Central memory CD8-positive, alpha-beta T cell (primary cell): ENCODE measurements around the gene CNTNAP3.
"Not testable (repeated sequence)": the region's sequence is repeated elsewhere in the genome, so short reads cannot be mapped to it uniquely, and the experiment has no call there.

Experiments
- ATAC-seq: fragments of 150-1000 bp; cut with Tn5 transposase; replicated peaks from 2 replicates; pipeline ENCODE4 v1.10.0; 2022; ENCODE audit warnings: mild to moderate bottlenecking, moderate FRiP score, moderate number of reproducible peaks; ENCODE audit not compliant: poor library complexity, severe bottlenecking; ENCODE audit errors: extremely low read depth
- DNase-seq, 2 donors: peaks; one replicate each; pipeline ENCODE4 v3.0.0; 2021; ENCODE audit warnings: low spot score in 2 of 2
- H3K27ac Mint-ChIP-seq: one replicate; pipeline ENCODE4 v1.8.0; 2022; ENCODE audit warnings: low read depth, mild to moderate bottlenecking, moderate library complexity, mixed read lengths
- H3K27me3 Mint-ChIP-seq: one replicate; pipeline ENCODE4 v1.8.0; 2022; ENCODE audit warnings: mixed read lengths
- H3K36me3 Mint-ChIP-seq: one replicate; pipeline ENCODE4 v1.8.0; 2022; ENCODE audit warnings: mild to moderate bottlenecking, moderate library complexity, mixed read lengths; ENCODE audit not compliant: insufficient read depth
- H3K4me1 Mint-ChIP-seq: one replicate; pipeline ENCODE4 v1.8.0; 2022; ENCODE audit warnings: mixed read lengths
- H3K4me3 Mint-ChIP-seq: one replicate; pipeline ENCODE4 v1.8.0; 2022; ENCODE audit warnings: mild to moderate bottlenecking, moderate library complexity, mixed read lengths
- H3K9me3 Mint-ChIP-seq: one replicate; pipeline ENCODE4 v1.8.0; 2022; ENCODE audit warnings: mixed read lengths

CNTNAP3 gene

DNA sequence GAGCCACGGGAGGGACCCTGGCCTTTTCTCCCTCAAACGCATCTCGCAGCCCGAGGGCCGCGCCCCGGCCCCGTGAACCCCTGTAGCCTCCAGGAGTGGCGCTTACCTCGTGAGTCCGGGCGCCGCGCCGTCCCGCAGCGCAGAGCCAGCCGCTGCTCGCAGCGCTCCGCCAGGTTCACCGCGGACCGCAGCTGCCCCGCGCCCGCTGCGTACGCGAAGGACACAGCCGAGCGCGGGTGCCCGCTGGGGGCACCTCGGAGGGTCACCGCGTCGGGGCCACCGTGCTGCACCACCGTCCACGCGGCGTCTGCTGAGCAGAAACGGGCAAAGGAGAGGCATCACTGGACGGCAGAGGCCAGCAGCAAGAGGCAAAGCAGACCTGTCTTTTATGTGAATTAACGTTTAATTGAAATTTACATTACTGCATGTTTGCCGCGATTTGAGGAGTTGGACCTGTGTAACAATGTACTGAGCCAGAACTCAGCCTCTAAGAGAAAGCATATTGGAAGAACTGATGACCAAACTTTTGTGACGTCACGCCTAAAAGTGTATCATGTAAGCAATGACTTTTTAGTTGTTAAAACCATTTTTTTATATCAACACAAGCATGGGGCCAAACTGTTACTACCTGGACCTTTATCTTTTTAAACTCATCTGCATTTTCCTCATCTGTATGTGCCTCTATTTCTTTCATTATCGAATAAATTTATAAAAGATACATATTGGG lies 155.0 kb downstream of the CNTNAP3 start:
- not testable (repeated sequence) for H3K36me3 Mint-ChIP-seq, H3K27ac Mint-ChIP-seq, ATAC-seq, H3K9me3 Mint-ChIP-seq, H3K27me3 Mint-ChIP-seq, H3K4me3 Mint-ChIP-seq, DNase-seq, H3K4me1 Mint-ChIP-seq

DNA sequence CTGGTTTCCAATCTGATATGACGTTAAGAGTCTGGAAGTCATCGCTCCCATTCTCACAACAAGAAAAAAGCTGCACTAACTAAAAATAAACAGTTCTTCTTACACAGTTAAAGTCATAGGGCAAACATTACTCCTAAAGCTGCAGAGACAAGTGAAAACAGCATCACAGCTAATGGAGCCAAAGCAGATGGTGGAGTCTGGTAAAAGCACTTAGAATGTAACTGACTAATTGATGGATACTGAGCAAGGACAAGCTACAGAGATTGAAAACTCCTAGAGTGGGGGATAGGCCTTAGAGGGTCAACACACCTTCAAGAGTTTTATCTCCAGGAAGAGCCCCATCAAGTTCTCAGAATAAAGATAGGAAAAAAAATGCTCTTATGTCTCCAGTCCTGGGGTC lies 166.6 kb downstream of the CNTNAP3 start:
- H3K4me3 Mint-ChIP-seq, H3K36me3 Mint-ChIP-seq, H3K27me3 Mint-ChIP-seq, DNase-seq, H3K4me1 Mint-ChIP-seq, H3K27ac Mint-ChIP-seq, ATAC-seq, H3K9me3 Mint-ChIP-seq: not testable (repeated sequence)

DNA sequence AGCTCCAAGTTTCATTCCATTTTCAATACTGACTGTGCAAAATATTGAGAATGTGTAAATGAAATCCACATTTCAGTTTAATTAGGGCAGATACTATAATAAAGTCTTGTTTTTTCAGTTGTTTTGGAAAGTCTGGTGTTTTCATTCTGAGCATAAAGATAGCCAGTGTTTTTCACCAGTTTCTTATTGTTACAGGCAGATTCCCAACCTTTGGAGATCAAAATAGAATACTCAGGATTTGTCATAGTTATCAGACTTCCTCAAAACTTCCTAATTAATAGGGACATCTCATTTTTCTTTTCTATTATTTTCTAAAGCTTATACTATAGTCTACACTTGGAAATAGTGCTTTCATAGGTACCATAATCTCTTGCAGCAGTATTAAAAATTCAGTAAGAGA lies 176.2 kb downstream of the CNTNAP3 start:
- H3K27ac Mint-ChIP-seq, ATAC-seq, H3K36me3 Mint-ChIP-seq, H3K9me3 Mint-ChIP-seq, H3K27me3 Mint-ChIP-seq, DNase-seq, H3K4me3 Mint-ChIP-seq, H3K4me1 Mint-ChIP-seq: not testable (repeated sequence)

DNA sequence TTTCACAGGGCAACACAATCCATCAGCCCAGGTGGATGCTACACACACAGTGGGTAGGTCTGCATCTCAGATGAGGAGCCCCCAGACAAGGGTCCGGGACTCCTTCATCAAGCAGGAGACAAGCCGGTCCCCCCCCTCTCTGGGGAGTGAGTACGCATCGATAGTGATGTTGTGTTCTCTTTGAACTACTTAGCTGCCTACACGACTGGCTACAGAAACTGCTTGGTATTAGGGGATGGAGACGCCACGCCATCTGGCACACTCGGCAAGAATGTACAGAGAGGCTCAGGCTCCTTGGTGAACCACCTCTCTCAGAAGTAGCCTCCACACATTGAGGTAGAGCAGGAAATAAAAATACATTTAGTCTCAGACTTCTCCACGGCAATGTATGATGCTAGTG lies 179.8 kb downstream of the CNTNAP3 start:
- H3K36me3 Mint-ChIP-seq = no peaks in the 10 kb centered on the region
- H3K9me3 Mint-ChIP-seq = peaks cover 11% of the 10 kb centered on the region
- H3K4me3 Mint-ChIP-seq = no peak overlapping the region
- H3K4me1 Mint-ChIP-seq = no peaks in the 10 kb centered on the region
- ATAC-seq (no peak), DNase-seq (no peak)
- H3K27ac Mint-ChIP-seq = no peak overlapping the region
- H3K27me3 Mint-ChIP-seq = no peaks in the 10 kb centered on the region

DNA sequence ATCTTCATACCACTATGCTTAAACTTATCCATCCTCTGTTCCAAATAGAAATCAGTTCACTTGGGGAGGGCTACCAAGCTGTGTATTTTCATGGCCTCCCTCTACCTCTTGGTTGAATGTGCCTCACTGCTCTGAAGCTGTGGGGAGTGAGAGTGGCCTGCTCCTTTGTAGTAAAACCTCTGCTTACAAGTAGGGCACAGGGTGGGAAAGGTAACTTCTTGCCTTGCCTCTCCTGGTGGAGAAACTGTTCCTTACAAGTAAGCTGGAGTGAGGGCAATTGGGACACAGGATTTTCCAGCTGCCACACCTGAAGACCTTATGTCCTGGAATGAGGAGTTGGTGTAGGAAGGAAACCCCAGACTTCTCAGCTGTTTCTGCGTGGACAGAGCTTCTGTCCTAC lies 190.8 kb downstream of the CNTNAP3 start:
- not testable (repeated sequence) for H3K4me1 Mint-ChIP-seq, ATAC-seq, H3K36me3 Mint-ChIP-seq, DNase-seq, H3K9me3 Mint-ChIP-seq, H3K27me3 Mint-ChIP-seq, H3K4me3 Mint-ChIP-seq, H3K27ac Mint-ChIP-seq

DNA sequence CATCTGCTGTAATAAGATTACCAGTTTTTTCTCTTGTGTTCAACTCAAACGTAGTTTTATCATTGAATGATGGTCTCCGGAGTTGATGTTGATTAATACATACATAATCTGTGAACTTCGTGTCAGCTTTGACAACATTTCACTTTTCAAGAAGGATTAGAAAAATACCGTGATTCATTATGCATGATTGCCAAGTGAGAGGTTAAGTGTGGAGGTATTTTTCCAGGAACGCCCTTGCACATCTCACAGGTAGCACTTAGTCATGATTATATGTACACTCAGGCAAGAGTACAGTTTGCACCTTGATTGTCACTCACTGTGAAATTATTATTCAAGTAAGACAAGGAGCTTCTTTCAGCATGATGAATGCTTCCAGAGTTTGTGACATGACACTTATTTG lies 202.7 kb downstream of the CNTNAP3 start:
- not testable (repeated sequence) for H3K9me3 Mint-ChIP-seq, H3K36me3 Mint-ChIP-seq, H3K27me3 Mint-ChIP-seq, H3K27ac Mint-ChIP-seq, H3K4me3 Mint-ChIP-seq, ATAC-seq, DNase-seq, H3K4me1 Mint-ChIP-seq

DNA sequence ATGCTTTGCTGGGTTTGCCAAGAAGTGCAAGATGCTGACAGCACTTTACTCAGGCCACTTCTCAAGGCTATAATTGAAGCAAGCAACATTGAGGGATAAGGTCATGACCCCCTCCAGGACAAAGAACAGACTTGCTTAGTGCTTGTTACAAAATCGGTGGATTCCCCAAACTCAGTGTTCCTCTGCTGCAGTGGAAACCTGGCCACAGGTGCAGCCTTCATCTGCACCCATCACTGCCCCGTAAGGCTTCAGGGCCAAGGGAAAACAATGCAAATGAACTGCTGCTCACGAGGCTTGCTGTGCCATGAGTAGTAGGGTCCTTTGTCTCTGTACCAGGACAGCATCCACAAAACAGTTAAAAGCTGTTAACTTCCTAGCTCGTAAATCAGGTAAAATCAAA lies 205.4 kb downstream of the CNTNAP3 start:
- not testable (repeated sequence) for ATAC-seq, H3K36me3 Mint-ChIP-seq, H3K4me1 Mint-ChIP-seq, H3K27me3 Mint-ChIP-seq, H3K9me3 Mint-ChIP-seq, DNase-seq, H3K4me3 Mint-ChIP-seq, H3K27ac Mint-ChIP-seq

DNA sequence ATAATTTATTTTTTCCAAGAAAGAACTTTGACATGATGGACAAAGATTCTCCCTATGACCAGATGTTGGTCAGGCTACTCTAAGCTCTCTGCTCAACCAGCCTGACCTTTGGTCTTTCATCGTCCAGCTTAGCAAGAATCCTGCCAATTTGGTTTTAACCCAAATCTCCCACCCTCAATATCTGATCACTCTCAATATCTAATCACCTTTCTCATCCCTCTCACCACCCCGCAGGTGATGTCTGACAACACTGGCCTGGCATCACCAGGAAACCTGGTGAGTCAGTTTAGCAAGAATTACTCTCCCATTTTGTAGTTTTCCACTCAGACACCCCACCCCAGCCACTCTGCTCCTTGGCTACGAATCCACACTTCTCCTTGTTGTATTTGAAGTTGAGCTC lies 207.9 kb downstream of the CNTNAP3 start:
- not testable (repeated sequence) for H3K27me3 Mint-ChIP-seq, DNase-seq, H3K4me1 Mint-ChIP-seq, H3K4me3 Mint-ChIP-seq, H3K27ac Mint-ChIP-seq, ATAC-seq, H3K36me3 Mint-ChIP-seq, H3K9me3 Mint-ChIP-seq

DNA sequence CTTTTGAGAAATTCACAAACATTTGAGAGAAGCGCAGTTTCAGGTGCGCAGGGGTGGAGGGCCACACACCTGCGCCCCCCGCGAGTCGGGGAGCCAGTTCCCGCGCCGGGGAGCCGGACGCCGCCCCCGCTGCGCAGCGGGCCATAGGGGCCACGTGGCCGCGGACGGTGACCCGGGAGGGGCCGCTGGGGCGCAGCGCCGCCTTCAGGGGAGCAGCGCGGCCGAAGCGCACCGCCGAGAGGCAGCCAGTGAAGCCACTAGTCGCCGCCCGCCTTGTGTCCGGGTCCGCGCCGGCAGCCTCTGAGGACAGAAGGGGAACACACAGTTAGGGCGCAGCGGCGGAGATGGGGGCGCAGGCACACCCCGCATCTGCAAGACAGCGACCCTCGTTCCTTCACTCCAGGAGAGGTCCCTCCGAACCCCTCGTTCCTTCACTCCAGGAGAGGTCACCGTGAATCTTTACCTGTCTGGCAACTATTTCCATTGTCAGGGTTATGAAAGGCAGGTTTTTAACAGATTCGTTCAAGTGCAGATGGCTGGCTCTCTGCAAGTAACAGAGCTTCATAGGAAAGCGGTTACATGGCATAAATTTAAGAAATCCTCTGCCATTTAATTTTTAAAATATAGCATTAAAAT lies 209.2 kb downstream of the CNTNAP3 start:
- H3K9me3 Mint-ChIP-seq, H3K4me1 Mint-ChIP-seq, DNase-seq, ATAC-seq, H3K27me3 Mint-ChIP-seq, H3K4me3 Mint-ChIP-seq, H3K36me3 Mint-ChIP-seq, H3K27ac Mint-ChIP-seq: not testable (repeated sequence)

DNA sequence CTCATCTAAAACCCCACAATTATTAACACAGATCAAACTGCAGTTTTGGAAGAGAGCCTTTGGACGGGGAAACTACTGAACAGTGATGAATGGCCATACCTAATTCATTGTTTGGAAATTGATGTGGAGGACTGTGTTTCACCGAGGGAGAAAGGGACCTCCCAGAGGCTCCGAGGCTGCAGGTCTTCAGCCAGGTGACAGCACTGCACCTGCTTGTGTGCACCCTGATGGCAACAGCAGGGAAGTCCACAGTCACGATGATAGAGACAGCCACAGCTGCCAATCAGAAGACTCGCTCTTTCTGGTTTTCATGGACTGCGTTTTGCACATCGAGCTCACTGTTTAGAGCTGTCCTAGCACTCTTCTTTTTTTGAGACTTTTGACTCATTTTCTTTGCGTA lies 214.4 kb downstream of the CNTNAP3 start:
- not testable (repeated sequence) for H3K9me3 Mint-ChIP-seq, DNase-seq, H3K4me3 Mint-ChIP-seq, H3K36me3 Mint-ChIP-seq, H3K27ac Mint-ChIP-seq, H3K27me3 Mint-ChIP-seq, H3K4me1 Mint-ChIP-seq, ATAC-seq

DNA sequence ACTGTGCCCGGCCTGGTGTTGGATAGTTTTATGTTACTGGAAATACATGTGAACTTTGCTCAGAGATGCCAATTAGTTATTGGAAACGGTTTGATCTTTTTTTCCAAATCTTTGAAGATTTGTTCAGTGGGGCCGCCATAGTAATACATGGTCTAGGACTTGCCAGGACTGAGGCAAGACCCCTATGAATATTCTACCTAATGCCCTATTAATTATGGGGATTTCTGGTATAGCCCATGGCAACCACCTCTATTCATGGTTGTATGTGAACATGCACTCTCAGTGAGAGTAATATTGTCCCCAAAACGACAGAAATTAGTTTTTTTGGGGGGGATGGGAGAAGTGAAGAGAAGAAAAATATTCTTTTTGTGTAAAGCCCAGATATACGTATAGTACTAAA lies 220.3 kb downstream of the CNTNAP3 start:
- H3K36me3 Mint-ChIP-seq, H3K27ac Mint-ChIP-seq, ATAC-seq, H3K9me3 Mint-ChIP-seq, H3K4me3 Mint-ChIP-seq, DNase-seq, H3K4me1 Mint-ChIP-seq, H3K27me3 Mint-ChIP-seq: not testable (repeated sequence)

DNA sequence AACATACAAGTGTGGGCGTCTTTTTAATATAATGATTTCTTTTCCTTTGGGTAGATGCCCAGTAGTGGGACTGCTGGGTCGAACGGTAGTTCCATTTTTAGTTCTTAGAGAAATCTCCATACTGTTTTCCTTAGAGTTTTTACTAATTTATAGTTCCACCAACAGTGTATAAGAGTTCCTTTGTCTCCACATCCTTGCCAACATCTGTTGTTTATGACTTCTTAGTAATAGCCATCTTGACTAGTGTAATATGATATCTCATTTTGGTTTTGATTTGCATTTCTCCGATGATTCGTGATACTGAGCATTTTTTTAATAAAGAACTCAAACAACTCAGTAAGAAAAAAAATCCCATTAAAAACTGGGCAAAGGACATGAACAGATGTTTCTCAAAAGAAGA lies 225.0 kb downstream of the CNTNAP3 start:
- H3K36me3 Mint-ChIP-seq, H3K27me3 Mint-ChIP-seq, DNase-seq, H3K4me3 Mint-ChIP-seq, H3K4me1 Mint-ChIP-seq, H3K9me3 Mint-ChIP-seq, ATAC-seq, H3K27ac Mint-ChIP-seq: not testable (repeated sequence)

DNA sequence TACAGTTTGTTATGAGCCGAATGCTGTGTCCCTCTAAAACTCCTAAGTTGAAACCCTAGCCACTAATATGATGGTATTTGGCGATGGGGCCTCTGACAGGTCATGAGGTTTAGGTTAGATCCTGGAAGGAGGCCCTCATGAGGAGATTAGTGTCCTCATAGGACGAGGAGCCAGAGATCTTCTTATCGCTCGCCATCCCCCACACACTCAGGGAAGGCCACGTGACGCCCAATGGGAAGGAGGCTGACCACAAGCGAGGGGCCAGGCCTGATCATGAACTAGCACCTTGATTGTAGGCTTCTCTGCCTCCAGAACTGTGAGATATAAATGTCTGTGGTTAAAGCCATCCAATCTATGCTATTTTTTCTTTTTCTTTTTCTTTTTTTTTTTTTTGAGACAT lies 233.5 kb downstream of the CNTNAP3 start:
- not testable (repeated sequence) for H3K9me3 Mint-ChIP-seq, H3K27ac Mint-ChIP-seq, DNase-seq, H3K4me1 Mint-ChIP-seq, H3K27me3 Mint-ChIP-seq, H3K4me3 Mint-ChIP-seq, H3K36me3 Mint-ChIP-seq
- peak; percentile 17 for ATAC-seq
